GM23248 (cell line): Measurements from ENCODE around the gene YTHDF2.

Experiments
- EZH2 ChIP-seq: fragments of 200-600 bp; sonication (generic); IDR thresholded peaks from 2 replicates; pipeline ENCODE4 v1.6.1; 2018; ENCODE audit warnings: antibody characterized with exemption, mild to moderate bottlenecking; ENCODE audit not compliant: insufficient read depth, poor library complexity, severe bottlenecking
- EZH2phosphoT487 ChIP-seq: fragments of 200-600 bp; sonication (generic); IDR thresholded peaks from 2 replicates; pipeline ENCODE4 v1.6.1; 2018; ENCODE audit warnings: antibody characterized with exemption, moderate library complexity, mild to moderate bottlenecking, low read depth; ENCODE audit not compliant: insufficient read depth

DNA sequence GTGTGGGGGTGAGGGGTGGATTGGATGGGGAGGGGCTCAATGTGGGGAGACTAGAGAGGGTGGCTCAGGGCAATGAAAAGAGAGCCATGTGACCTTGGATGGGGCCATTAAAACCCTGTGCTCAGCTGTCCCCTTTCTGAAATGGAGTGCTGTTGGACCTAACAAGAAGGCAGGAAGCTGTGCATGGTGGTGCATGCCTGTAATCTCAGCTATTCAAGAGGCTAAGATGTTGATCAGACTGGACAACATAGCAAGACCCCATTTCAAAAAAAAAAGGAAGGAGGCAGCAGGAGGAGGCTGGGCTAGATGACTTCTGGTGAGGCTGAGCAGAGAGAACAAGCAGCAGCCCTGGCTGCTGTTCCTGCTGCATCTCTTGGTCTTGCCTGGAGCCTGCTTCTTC is 82.3 kb downstream of the YTHDF2 start:
- no peak for TF ChIP-seq EZH2
- TF ChIP-seq EZH2phosphoT487, result no peak
